AG04449 (cell line): ENCODE data around the gene HOXD1.

Source experiments
- CTCF ChIA-PET: fragments of 350-600 bp; formaldehyde crosslinking; extraction: SDS; loops from one replicate; lab custom pipeline; 2021; ENCODE audit warnings: antibody characterized with exemption; lab: Yijun Ruan, JAX
- POLR2A ChIA-PET: fragments of 400-600, 350-600 bp; formaldehyde crosslinking; extraction: SDS; loops from one replicate; lab custom pipeline; 2020; ENCODE audit warnings: antibody characterized with exemption, inconsistent platforms; lab: Yijun Ruan, JAX
- DNase-seq: peaks from one replicate; pipeline ENCODE4 v3.0.0-alpha.2; 2010; ENCODE audit warnings: low read depth, low spot score
- H3K4me3 ChIP-seq: 2 replicates; pipeline ENCODE4 v1.5.1; 2011; ENCODE audit warnings: low read depth, mild to moderate bottlenecking, control low read depth, low read length
- TF ChIP-seq, protein P1 (sequence below): IDR thresholded peaks from one replicate; pipeline ENCODE4 v1.5.1; 2011; ENCODE audit warnings: mild to moderate bottlenecking, moderate library complexity, low read length, control low read depth, inconsistent platforms; ENCODE audit not compliant: insufficient read depth; ENCODE audit errors: missing control alignments

HOXD1 gene

DNA sequence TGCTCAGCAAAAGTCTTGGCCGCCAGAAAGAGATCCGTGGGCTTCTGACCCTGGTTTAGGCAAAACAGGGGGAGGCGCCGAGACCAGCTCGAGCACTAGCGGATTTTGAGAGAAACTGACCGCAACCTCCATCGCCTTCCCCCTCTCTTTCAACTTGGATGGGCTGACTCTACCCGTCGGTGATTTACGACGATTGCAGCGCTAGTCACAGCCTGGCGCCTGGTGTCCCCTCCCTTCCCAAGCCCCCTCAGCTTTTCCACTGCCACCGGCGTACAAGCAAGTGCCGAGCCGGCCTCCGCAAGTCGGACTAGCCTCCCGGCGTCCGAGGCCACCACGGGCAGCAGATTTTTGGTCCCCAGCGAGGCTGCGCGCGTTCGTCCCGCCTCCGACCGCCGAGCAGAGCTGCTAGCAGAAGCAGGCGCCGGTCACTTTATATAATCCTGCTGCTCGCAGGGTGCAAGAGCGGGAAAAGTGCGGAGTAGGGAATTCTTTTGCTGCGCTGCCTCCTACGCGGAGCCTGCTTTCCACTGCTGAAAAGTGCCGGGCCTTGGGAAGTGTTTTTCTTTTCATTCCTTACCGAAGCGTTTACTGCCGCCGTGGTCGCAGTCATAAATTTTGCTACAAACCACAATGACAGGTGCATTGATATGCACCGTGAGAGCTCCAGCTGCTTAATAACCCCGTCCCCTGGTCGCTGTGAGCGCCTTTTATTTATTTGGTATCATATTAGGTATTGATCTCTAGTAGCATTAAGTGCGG is 23.7 kb upstream of the HOXD1 start:
- POLR2A ChIA-PET, result no interaction called here
- no peak overlapping the region for H3K4me3 ChIP-seq

DNA sequence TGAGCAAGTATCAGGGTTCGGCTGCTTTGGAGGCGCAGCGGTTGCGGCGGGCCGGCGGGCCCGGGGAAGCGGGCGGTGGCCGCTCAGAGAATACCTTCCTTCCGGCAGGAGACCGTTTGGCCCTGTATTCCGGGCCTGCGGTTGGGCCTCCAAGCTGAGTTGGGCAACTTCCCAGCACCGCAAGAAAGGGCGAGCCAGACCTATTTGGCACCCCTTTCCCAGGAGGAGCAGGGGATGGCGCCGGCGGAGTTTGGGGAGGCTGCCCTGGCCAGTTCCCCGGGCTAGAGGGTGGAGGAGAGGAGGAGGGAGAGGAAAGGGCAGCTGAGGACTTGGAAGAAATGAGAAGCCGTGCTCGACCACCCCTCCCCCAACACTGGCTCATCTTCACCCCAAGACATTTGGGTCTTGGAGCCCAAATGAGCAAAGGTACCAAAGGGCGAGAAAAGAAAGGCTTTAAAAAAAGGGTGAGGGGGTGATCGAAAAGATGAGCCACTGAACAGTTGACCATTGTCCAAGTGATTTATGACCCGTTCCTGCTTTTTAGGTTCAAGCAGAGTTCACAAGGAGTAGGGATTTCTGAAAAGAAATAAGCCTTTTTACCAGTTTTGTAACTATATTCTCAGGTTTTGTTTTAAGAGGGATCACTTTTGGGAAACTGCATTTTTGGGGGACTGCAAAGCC is 23.0 kb upstream of the HOXD1 start:
- no peak for DNase-seq
- ChIA-PET POLR2A (no interaction called here), CTCF (interaction anchor here (1.1 to 3.7 kb wide), 4 partner anchors 25 to 474 kb away, joined by 3 to 18 read pairs (median 6); no protein-coding TSS in a partner anchor)
- no peak overlapping the region for H3K4me3 ChIP-seq
- TF ChIP-seq, protein P1, sequence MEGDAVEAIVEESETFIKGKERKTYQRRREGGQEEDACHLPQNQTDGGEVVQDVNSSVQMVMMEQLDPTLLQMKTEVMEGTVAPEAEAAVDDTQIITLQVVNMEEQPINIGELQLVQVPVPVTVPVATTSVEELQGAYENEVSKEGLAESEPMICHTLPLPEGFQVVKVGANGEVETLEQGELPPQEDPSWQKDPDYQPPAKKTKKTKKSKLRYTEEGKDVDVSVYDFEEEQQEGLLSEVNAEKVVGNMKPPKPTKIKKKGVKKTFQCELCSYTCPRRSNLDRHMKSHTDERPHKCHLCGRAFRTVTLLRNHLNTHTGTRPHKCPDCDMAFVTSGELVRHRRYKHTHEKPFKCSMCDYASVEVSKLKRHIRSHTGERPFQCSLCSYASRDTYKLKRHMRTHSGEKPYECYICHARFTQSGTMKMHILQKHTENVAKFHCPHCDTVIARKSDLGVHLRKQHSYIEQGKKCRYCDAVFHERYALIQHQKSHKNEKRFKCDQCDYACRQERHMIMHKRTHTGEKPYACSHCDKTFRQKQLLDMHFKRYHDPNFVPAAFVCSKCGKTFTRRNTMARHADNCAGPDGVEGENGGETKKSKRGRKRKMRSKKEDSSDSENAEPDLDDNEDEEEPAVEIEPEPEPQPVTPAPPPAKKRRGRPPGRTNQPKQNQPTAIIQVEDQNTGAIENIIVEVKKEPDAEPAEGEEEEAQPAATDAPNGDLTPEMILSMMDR, result no peak

More for the DNA sequence above, 23.7 kb upstream of the HOXD1 start:
- TF ChIP-seq, protein P1, result no peak
- CTCF ChIA-PET, result interaction anchor here (0.6 to 3.2 kb wide), 5 partner anchors 24 to 390 kb away, joined by 3 to 9 read pairs (median 3); no protein-coding TSS in a partner anchor
- no peak for DNase-seq

DNA sequence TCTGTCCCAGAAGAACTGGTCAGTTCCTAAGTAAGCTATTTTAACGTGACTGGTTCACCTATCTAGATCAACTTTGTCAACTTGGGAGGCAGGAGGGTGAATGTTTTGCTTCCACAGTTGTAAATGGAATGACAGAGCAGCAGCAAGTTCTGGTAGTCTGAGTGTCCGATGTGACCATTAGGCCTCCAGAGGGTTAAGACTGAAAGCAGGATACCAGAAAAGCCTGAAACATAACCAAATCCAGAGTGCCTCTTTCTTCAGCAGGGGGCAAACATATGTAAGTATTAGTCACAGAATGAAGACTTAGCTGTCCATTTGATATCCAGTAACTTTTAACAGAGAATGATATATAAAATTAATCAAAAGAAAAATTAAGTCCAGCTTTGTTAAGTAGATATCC is 22.2 kb upstream of the HOXD1 start:
- H3K4me3 ChIP-seq, result no peak overlapping the region
- DNase-seq, result no peak
- ChIA-PET POLR2A (interaction anchor here (0.6 kb wide), 2 partner anchors 25 to 27 kb away, joined by 3 read pairs; no protein-coding TSS in a partner anchor), CTCF (interaction anchor here (0.9 to 4.2 kb wide), 6 partner anchors 21 to 473 kb away, joined by 3 to 24 read pairs (median 6); no protein-coding TSS in a partner anchor)
- TF ChIP-seq, protein P1, result no peak

DNA sequence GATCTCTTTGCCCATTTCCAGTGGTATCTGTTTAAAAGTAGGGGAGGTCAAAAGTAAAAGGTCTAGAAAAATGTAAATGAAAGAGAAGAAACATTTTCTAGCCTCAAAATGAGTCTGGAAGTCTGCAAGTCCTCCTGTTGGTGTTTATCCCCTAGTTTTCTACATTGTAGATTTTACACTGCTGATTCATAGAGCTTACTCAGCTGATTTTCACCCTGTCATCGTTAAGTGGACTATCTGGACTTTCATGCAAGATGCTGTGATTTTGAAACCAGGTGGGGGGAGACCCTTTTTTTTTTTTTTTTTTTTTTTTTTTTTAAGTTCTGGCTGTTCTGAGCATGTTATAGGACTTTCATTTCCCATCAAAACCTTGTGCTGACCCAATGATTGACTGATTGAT is 21.1 kb upstream of the HOXD1 start:
- no peak overlapping the region for H3K4me3 ChIP-seq
- TF ChIP-seq, protein P1, result no peak
- ChIA-PET CTCF (interaction anchor here (0.8 to 4.2 kb wide), 6 partner anchors 9 to 387 kb away, joined by 3 to 24 read pairs (median 6); no protein-coding TSS in a partner anchor), POLR2A (no interaction called here)
- no peak for DNase-seq

DNA sequence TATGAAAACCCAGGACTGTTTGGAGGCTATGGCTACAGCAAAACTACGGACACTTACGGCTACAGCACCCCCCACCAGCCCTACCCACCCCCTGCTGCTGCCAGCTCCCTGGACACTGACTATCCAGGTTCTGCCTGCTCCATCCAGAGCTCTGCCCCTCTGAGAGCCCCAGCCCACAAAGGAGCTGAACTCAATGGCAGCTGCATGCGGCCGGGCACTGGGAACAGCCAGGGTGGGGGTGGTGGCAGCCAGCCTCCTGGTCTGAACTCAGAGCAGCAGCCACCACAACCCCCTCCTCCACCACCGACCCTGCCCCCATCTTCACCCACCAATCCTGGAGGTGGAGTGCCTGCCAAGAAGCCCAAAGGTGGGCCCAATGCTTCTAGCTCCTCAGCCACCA is 19.3 kb upstream of the HOXD1 start:
- POLR2A ChIA-PET, result no interaction called here
- no peak for DNase-seq
- CTCF ChIA-PET, result interaction anchor here (1.3 to 4.2 kb wide), 3 partner anchors 29 to 385 kb away, joined by 4 to 24 read pairs (median 18); no protein-coding TSS in a partner anchor
- TF ChIP-seq, protein P1, result no peak
- H3K4me3 ChIP-seq, result no peak overlapping the region

DNA sequence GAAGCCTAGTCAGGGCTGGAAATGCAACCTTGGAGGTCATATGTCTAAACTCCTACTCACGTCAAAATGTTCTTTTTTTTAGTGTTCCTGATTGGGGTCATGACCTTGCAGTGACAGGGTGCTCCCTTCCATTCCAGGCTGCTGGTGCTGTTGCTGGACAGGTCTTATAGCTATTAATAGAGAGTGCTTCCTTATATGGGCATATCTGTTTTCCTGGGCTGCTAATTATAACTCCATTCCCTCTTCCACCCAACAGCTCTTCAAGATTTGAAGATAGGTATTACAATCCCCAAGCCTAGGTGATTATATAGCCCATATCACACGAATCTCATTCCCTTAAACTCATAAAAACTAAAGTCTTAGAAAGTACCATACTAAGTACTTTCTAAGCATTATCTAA is 18.8 kb upstream of the HOXD1 start:
- DNase-seq, result no peak
- TF ChIP-seq, protein P1, result no peak
- ChIA-PET CTCF (interaction anchor here (1.3 to 4.2 kb wide), 2 partner anchors 286 to 385 kb away, joined by 4 to 24 read pairs; no protein-coding TSS in a partner anchor), POLR2A (no interaction called here)
- H3K4me3 ChIP-seq, result no peak overlapping the region
